Tibial nerve (tissue), 3 donors: ENCODE results near the gene TSR3.

Experiments
- POLR2A ChIP-seq, 2 donors: fragments of 450-650 bp; IDR thresholded peaks; one replicate each; pipeline ENCODE4 v1.6.1; 2017; ENCODE audit warnings: antibody characterized with exemption in 2 of 2, mild to moderate bottlenecking in 2 of 2, moderate library complexity in 2 of 2
- TF ChIP-seq, protein P1 (sequence below), 5 experiments: fragments of 200-600 bp in 3 of 5; fragments of 450-650 bp in 2 of 5; sonication (generic) in 3 of 5; IDR thresholded peaks; one replicate each; pipeline ENCODE4 v1.5.1; 2016 to 2019; ENCODE audit warnings: antibody characterized with exemption in 5 of 5, mild to moderate bottlenecking in 3 of 5, moderate library complexity in 2 of 5

DNA sequence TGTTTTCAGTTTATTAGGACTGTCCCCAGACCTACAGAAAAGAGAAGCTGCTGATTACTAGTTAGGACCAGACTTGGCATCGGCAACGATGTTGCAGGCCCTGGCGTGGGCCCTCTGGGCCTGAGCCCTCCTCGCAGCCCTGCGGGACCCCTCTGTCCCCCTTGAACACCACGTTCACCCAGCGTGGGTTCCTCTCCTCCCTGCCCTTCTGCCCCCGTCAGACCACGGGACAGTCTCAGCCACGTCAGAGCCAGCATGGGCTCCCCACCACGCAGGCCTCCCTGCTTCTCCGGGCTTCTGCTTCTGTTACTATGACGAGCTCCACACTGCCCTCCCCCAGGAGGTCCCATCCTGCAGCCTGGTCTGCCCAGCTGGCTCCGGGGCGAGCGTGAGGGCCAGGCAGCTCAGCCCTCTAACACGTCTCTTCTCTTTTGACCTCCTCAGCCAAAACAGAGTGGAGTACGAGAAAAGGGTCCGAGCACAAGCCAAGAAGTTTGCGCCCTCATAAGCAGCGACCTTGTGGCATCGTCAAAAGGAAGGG lies 27.3 kb downstream of the TSR3 start:
- TF ChIP-seq, protein P1, sequence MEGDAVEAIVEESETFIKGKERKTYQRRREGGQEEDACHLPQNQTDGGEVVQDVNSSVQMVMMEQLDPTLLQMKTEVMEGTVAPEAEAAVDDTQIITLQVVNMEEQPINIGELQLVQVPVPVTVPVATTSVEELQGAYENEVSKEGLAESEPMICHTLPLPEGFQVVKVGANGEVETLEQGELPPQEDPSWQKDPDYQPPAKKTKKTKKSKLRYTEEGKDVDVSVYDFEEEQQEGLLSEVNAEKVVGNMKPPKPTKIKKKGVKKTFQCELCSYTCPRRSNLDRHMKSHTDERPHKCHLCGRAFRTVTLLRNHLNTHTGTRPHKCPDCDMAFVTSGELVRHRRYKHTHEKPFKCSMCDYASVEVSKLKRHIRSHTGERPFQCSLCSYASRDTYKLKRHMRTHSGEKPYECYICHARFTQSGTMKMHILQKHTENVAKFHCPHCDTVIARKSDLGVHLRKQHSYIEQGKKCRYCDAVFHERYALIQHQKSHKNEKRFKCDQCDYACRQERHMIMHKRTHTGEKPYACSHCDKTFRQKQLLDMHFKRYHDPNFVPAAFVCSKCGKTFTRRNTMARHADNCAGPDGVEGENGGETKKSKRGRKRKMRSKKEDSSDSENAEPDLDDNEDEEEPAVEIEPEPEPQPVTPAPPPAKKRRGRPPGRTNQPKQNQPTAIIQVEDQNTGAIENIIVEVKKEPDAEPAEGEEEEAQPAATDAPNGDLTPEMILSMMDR (IDR thresholded peaks at IDR 0.05) = no peak
- TF ChIP-seq POLR2A (IDR thresholded peaks at IDR 0.05) = no peak
